K562 (cell line): ENCODE measurements around the gene HELZ.

Experiments
- EP300 ChIP-seq: IDR thresholded peaks from 2 replicates; pipeline ENCODE4 v1.6.1; 2012; ENCODE audit warnings: low read length, improper control_type of control experiment
- ZSCAN29 ChIP-seq: fragments of 450-650 bp; IDR thresholded peaks from 2 replicates; pipeline ENCODE4 v1.6.1; 2017

- TF ChIP-seq EP300 (no peak), ZSCAN29 (no peak)
Measured at GRCh38 chr17:67151717-67152116, 93.3 kb downstream of the HELZ start.
